Right ventricle myocardium inferior (tissue), 1 donor: ENCODE data around the gene BOLA3. TPM values are rescaled to one million over a fixed set of nuclear protein-coding genes. Genes with fewer than 3 reads are reported as not detected.
"Not testable (repeated sequence)": the region's sequence is repeated elsewhere in the genome, so short reads cannot be mapped to it uniquely, and the experiment has no call there.

Source experiments
- ATAC-seq: fragments of 200-7000 bp; cut with Tn5 transposase; one replicate; pipeline ENCODE4 v1.9.1; 2020; ENCODE audit warnings: mild to moderate bottlenecking, moderate library complexity
- DNase-seq: peaks from one replicate; pipeline ENCODE4 v3.0.0; 2021; ENCODE audit errors: missing footprints
- intact Hi-C: fragments of 100-400 bp; cut with DNase I; formaldehyde crosslinking; loops from one replicate; pipeline ENCODE4 v1.11.0; 2022
- total RNA-seq: library from RNA; stranded (reverse); fragmentation: NEBNext Ultra II Directional; extraction: Animal tissue kit (Norgen Biotek cat#: 25700); gene quantifications from one replicate; pipeline ENCODE4 v1.2.1, GENCODE V29; 2021
- donor health status: DM: no; HTN: yes; CAD: no; lungs with severe emphysema.

BOLA3 gene
- total RNA-seq, 1 donor from 2014 or later: 88.4 TPM

DNA sequence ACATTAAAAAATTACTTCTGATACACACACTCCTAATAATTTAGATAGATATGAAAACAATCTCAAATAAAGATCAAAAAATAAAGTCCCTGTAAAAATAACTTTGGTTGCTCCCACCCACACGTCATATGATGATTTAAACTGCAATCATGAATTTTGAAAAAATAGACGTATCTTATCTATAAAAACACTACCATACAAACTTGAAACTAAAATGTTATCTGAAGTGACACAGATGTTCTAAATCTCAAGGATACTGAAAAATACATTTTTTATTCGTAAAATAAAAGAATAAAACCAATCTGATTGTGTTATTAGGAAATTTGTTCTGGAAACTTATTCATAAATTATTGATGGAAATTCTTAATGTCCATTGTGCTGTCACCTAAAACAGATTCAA lies 8.1 kb upstream of the BOLA3 start:
- intact Hi-C loops: no loop called here
- ATAC-seq: no peak
- DNase-seq: no peak

DNA sequence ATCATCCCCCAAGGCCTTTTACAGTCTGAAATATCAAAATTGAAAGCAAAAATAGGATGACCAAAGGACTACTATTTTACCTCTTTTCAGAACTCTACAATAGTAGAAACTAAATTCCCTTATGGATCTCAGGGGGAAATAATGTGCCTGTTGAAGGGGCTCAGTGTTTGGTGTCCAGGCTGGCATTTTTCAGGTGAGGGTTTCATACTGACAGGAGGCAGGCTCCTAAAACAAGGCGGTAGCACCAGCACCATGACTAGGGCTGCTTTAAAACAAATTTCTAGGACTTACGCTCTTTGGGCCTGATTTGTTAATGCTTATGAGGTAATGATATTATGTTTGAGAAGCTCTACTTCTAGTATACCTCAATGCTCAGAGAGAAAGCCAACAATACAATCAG lies 5.2 kb upstream of the BOLA3 start:
- ATAC-seq: no peak
- DNase-seq: no peak
- intact Hi-C loops: no loop called here

DNA sequence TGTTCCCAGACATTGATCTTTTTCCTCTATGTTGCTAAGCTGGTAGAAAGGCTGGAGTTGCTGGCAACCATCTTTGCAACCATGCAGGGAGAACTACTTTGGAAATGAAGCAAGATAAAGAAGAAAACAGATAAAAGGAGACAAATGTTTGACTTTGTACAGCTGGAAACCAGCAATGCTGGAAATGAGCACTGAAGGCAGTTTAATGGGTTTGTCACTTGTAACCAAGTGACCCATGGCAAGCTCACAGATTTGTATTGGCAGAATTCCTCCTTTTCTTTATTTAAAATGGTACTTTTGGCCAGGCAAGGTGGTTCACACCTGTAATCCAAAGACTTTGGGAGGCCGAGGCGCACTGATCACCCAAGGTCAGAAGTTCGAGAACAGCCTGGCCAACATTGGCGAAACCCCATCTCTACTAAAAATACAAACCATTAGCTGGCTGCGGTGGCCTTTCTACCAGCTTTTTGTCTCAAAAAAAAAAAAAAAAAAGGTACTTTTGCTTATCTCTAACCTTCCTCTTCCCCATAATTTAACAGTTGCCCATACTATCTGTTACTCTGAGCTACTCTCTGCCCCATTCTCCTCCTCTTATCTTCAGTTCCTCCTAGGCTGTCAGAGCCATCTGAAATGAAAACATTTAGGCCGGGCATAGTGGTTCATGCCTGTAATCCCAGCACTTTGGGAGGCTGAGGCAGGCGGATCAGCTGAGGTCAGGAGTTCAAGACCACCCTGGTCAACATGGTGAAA lies 2.0 kb upstream of the BOLA3 start:
- ATAC-seq (no peak), DNase-seq (no peak)
- intact Hi-C loops: loop anchor here (5.0 to 10.0 kb wide), 3 partner anchors 162 to 325 kb away; partner anchors contain the start of genes DGUOK and STAMBP

DNA sequence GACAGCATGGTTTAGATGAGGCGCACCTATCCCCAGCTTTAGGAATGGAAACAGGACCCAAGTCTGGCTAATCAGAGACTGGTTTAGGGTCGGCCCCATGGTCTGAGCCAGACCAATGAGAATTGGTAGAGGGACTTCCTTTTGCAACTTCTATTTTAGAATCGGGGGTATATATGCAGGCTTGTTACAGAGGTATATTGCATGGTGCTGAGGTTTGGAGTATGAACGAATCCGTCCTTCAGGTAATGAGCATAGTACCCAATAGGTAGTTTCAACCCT lies 1.5 kb upstream of the BOLA3 start:
- ATAC-seq (no peak), DNase-seq (no peak)
- intact Hi-C loops: loop anchor here (5.0 to 10.0 kb wide), 3 partner anchors 162 to 324 kb away; partner anchors contain the start of genes DGUOK and STAMBP

DNA sequence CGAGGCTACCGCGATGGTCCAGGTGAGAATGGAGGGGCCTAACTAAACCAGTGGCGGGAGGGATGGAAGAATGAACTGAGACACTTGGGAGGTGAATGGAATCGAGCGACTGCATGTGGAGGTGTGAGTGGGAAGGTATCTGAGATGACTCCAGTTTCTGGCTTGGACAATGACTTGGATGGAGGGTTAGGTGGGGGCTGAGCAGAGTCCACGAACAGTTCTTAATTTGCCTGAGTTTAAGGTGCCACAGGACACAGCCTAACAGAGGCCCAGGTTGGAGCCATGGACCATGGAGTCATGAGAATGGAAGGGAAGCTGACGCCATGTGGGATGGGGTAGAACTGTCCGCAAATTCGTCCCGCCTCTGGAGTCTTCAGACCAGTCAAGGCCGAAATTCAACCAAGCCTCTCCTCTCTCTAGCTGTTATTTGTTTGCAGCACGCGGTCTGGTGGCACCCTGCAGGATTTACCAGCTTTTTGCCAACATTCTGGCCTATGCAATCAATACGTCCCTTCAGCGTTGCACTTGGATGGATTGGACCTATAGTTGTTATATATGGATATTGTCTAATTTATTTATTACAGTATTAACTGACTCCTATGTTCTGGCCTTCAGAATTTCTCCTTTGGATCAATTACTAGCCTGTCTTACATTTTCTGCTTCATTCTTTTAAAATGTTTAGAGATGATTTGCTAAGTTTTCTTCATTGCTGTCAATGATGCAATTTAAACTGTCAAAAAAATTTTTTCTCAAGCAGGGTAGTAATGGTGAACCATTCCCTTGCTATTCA lies 940 bp upstream of the BOLA3 start:
- DNase-seq (no peak), ATAC-seq (no peak)
- intact Hi-C loops: loop anchor here (5.0 to 10.0 kb wide), 3 partner anchors 161 to 324 kb away; partner anchors contain the start of genes DGUOK and STAMBP

DNA sequence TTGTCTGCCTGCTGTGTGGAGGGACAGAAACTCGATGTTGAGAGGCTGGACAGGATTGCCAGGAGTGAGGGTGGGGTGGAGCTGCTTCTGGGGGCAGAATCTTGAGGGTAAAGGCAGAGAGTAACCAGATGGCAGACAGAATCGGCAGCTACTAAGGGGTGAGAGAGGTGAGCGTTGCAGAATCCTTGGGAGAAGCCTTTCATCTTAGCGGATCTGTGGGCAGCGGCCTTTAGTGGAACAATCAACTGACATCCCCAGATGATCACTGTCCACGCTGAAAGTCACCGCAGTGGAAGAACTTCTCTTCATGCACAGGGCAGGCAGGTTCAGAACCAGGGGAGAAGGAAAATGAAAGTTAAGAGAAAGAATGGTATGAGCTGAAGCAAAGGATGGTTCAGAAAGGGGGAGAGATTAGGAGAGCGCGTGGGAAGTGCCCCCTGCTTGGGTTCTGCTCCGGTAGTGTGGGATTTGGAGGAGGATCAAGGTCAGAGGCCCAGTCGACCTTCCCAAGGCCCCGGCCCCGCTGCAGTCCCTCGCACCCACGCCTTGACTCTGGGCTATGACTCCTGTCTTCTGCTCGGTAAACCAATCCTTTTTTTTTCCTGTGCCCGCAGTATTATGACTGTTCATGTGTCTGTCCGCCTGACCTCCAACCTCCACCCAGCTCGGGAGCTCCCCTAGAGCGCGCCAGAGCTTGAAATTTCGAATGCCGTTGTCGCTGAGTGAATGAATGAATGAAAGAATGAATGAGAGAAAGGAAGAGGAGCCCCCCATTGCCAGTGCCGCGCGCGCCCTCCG lies 584 bp downstream of the BOLA3 start:
- intact Hi-C loops: loop anchor here (5.0 to 10.0 kb wide), 3 partner anchors 160 to 322 kb away; partner anchors contain the start of genes DGUOK and STAMBP
- DNase-seq: peak; percentile 70
- peak; percentile 5 for ATAC-seq

DNA sequence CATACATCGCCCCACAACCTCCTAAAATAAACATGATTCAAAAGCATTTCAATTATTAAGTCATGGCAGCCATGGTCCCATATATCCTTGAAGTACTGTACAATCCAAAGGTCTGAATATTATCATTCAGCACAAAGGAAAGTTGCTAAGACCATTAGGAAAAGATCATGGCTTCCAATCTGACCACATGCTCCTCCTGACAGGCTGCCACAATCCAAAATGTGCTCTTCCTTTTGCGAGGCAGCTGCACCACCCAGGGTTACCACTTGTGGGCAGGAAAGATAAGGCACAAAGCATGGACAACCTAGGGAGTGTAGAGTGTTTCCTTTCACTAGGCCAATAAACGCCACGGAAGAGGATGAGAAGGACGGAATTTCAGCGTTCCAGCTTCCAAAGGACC lies 5.4 kb downstream of the BOLA3 start:
- intact Hi-C loops: loop anchor here (10.0 kb wide), 2 partner anchors 218 to 318 kb away; partner anchors contain the start of genes DGUOK and STAMBP
- ATAC-seq: no peak
- no peak for DNase-seq

DNA sequence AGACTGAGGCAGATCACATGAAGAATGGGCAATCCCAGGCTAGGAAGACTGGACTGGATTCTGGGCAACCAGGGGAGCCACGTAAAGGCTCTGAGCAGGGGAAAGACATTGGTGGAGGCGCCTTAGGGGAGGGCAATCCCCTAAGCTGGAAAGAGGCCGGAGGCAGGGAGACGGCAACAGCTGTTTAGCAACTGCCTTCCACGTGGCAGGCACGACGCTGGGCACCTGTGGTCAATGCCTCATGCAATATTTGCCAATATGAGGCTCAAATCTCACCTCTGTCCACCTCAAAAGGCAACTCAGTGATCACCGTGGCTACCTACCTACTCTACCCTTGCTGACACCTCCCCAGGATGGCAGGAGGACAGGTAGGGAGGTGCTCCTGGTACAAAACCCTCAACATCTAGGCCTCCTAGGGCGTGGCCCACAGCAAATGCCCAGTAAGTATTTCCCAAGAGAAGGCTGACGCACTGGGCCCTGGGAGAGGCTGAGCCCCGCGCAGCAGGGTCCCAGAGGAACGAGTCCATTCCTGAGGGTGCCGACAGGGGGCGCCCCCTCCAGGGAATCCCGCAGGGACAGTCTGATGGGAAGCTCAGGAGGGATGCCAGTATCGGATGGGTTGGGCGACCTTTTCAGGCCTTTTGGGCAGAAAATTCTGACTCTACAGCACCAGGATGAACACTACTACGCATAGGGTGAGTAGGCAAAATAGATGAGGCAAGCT lies 8.9 kb downstream of the BOLA3 start:
- intact Hi-C loops: no loop called here
- ATAC-seq (no peak), DNase-seq (no peak)

DNA sequence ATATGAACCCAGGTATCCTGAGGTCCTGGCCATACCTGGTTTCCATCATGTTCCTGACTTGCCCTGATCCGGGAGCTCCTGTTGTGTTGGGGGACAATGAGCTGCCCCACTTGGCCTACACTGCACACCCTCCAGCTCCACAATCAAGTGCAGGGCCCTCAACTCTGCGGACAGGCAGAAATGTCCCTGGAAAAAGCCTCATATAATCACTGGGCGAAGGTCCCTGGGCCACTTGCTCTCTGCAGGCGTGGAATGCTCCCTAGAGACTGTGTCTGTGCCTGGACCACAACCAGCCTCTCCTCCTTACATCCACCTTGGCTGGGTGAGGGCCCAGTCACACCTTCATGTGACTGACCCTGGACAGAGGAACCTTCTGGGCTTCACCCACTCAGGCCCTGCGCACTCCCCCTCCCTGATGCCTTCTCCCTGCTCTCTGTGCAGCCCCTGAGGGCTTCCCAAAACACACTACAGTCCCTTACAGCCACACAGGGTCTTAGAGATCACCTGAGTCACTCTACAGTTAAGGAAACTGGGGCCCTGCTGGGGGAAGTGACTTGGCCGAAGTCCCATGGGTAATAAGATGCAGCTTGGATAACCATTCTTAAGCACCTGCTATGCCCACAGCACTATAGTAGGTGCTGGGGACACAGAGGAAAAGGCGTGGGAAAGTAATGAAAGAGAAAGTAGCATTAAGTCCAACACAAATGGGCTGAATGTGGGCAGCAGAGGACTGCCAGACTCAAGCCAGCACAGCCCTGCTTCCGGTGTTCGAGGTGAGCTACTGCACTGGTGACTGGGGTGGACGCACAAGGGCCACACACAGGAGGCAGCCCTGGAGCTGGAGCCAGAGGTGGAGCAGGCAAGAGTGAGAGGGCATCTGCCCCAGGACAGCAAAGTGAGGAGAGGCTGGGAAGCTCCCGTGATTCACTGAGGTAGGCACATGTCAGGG lies 9.8 kb downstream of the BOLA3 start:
- intact Hi-C loops: no loop called here
- ATAC-seq: no peak
- no peak for DNase-seq

DNA sequence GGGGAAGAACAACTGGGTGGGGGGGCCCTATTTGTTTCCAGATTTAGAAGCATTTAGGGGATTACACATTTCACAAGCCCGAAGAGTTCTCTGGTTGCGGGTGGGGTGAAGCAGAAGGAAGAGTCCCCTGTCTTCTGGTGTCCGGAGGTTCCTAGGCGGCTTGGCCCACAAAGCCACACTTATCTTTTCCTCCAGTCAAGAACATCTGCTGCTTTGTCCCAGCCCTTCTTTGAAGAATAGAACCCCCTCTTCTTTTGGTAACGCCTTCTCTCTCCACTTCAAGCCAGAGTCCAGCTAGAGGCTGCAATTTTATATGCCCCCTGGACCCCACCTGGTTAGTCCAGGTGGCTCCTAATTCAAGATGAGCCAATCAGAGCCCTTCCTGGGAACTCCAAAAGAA lies 15.8 kb downstream of the BOLA3 start:
- ATAC-seq (no peak), DNase-seq (no peak)
- intact Hi-C loops: no loop called here

DNA sequence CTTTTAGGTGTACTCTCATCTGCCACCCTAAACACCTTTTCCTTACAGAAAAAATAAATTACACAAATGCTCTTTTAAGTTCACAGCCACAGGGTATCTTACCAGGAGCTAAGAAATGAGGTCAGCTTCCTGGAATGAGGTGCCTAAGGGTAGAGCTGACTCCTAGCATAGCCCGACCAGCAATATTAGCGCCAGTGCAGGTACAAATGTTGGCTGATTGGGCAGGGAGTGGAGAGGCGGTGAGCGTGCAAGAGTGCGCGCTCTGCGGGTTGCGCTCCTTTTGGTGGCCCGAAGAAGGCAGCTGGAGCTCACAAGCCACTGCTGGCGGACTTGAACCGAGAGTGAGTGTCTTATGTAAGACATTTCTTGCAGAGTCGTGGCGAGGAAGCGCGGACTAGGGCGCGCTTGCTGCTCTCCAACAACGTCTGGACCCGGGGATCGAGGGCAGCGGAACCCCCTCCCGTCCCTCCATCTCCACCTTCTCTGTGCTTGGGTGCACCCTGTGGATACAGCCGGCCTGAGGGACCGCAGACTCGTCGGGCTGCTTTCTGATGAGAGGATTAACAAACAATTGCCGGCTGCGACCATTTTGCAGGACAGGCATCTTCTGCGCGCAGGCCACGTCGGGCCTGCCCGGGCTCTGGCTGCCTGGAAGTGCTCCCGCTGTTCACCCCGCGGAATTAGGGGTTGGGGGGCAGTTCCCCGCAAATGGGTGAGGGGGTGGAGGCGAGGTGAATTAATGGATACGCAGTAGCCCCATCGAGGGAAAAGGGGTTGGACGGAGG lies 17.3 kb downstream of the BOLA3 start:
- DNase-seq (no peak), ATAC-seq (no peak)
- intact Hi-C loops: no loop called here

DNA sequence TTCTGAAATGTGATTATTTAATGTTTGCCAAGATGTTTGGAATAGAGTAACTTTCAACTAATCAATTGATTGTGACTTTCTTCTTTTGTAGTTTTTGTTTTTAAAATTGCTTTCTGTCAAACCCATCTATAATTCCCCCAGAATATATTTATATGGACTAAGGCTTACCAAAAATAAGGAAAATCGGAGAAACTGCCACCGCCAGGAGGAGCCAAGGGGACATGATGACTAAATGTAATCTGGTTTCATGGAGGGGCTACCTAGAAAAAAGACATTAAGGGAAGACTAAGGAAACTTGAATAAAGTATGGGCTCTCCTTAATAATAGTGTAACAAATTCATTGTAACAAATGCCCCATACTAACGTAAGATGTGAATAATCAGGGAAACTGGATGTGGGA lies 19.5 kb downstream of the BOLA3 start:
- no peak for DNase-seq
- ATAC-seq: no peak
- intact Hi-C loops: no loop called here

DNA sequence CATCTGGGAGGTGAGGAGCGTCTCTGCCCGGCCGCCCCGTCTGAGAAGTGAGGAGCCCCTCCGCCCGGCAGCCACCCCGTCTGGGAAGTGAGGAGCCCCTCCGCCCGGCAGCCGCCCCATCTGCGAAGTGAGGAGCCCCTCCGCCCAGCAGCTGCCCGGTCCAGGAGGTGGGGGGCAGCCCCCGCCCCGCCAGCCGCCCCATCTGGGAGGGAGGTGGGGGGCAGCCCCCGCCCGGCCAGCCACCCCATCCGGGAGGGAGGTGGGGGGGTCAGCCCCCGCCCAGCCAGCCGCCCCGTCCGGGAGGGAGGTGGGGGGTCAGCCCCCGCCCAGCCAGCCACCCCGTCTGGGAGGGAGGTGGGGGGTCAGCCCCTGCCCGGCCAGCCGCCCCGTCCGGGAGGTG lies 23.8 kb downstream of the BOLA3 start:
- DNase-seq, intact Hi-C loops, ATAC-seq: not testable (repeated sequence)

DNA sequence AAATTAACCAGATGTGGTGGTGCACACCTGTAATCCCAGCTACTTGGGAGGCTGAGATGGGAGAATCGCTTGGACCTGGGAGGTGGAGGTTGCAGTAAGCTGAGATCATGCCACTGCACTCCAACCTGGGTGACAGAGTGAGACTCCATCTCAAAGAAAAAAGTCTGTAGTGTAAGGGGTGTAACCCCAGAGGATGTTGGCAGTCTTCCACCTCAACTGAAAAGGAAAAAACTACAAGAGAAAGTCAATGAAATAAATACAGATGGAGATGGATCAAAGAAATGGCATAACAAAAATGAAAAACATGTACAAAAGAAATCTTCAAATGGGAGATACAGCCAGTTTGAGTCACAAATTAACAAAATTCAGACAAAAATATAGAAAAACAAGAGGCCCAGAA lies 25.9 kb downstream of the BOLA3 start:
- DNase-seq, intact Hi-C loops, ATAC-seq: not testable (repeated sequence)

DNA sequence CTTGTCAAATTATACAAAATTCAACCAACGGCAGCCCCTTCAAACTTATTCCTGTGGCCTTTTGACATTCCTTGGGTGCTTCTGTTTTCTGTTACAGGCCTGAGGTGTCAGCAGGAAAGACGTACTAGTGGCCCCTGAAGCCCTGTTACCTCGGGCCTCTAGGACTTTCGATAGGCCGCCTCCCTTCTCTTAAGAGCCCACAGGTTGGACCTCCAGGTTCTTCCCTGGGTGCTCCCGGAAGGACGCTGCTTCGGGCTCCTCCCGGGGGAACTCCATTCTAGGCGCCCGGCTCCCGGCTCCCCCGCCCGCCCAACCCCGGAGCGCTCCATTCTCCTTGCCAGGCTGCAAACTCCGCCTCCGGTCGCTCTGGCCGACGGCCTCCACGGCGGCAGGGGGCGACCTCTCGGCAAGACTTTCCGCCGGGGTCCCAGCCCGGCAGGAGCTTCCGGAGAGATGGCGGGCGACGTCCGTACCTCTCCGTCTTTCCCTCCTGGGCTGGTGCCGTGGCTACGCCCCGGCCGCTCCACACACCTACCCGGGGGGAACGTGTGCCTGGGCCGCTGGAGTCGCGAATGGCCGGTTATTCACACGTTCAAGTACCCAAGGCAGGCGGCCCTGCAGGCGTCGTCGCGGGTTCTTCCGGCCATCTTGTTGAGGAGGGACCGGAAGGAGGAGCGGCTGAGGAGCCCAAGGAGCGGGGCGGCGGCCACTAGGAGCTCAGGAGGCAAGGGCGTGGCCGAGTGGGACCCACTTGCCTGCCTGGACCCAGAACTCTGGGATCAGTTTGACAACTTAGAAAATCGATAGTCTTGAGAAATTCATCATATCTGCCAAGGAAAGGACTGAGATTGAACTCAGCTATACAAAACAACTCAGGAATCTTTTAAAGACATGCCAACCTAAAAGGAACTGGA lies 27.5 kb downstream of the BOLA3 start:
- peak; percentile 98 for ATAC-seq
- DNase-seq: peak; percentile 91
- intact Hi-C loops: no loop called here

DNA sequence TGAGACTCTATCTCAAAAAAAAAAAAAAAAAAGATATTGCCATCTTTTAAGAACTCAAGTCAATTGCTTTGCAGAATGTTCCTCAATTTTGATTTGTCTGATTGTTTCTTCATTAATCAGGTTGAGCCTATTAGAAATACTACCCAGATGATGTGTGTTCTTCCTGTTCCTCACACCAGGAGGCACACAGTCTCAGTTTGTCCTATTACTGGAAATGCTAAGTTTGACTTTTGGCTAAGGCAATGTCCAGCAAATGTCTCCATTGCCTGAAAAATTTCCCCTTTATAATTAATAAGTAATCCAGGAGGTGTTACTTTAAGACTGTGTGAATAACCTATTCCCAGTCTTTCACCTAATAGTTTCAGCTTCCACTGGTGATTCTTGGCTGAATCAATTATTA lies 28.4 kb downstream of the BOLA3 start:
- intact Hi-C loops: no loop called here
- ATAC-seq (no peak), DNase-seq (no peak)
